ENCODE data around the gene PEX5L. TPM values are rescaled to one million over a fixed set of nuclear protein-coding genes. Genes with fewer than 3 reads are reported as not detected.

The PEX5L gene
- total RNA-seq, 2 donors from 2014 or later, result 1.1 to 4.1 TPM

DNA sequence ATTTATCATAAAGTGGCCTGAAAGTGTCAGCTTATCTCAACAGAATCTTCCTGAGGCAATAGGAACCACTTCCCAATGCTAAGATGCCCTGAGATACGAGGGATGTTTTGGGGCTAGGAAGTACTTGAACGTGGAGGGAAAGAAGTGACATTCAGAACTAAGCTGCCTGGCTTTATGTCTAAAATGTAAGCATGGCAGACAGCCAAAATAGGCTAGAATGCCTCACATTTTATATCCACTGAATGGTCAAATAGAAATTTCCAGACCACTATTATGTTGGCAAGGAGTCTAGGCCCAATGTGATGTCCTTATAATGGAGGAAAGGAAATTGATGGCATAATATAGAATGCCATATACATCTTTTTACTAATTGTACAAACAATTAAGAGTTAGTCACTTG lies 154.9 kb downstream of the PEX5L start:
- Histone ChIP-seq H3K27ac (no peak overlapping the region), H3K4me3 (no peak overlapping the region), H3K4me1 (replicated peaks) (no peaks in the 10 kb centered on the region), H3K36me3 (no peaks in the 10 kb centered on the region), H3K27me3 (replicated peaks; ENCODE audit: insufficient read depth) (no peaks in the 10 kb centered on the region), H3K9me3 (no peaks in the 10 kb centered on the region)
- DNase-seq (ENCODE audit: low spot score), result no peak
- WGBS, result 37% methylated on average over 2 of the region's 2 CpGs
- TF ChIP-seq POLR2A (IDR thresholded peaks at IDR 0.05), result no peak
- TF ChIP-seq, protein P1, sequence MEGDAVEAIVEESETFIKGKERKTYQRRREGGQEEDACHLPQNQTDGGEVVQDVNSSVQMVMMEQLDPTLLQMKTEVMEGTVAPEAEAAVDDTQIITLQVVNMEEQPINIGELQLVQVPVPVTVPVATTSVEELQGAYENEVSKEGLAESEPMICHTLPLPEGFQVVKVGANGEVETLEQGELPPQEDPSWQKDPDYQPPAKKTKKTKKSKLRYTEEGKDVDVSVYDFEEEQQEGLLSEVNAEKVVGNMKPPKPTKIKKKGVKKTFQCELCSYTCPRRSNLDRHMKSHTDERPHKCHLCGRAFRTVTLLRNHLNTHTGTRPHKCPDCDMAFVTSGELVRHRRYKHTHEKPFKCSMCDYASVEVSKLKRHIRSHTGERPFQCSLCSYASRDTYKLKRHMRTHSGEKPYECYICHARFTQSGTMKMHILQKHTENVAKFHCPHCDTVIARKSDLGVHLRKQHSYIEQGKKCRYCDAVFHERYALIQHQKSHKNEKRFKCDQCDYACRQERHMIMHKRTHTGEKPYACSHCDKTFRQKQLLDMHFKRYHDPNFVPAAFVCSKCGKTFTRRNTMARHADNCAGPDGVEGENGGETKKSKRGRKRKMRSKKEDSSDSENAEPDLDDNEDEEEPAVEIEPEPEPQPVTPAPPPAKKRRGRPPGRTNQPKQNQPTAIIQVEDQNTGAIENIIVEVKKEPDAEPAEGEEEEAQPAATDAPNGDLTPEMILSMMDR (IDR thresholded peaks at IDR 0.05), result no peak
- no peak for TF ChIP-seq POLR2AphosphoS5 (IDR thresholded peaks at IDR 0.05)
- intact Hi-C loops (cut with DNase I), result no loop called here

DNA sequence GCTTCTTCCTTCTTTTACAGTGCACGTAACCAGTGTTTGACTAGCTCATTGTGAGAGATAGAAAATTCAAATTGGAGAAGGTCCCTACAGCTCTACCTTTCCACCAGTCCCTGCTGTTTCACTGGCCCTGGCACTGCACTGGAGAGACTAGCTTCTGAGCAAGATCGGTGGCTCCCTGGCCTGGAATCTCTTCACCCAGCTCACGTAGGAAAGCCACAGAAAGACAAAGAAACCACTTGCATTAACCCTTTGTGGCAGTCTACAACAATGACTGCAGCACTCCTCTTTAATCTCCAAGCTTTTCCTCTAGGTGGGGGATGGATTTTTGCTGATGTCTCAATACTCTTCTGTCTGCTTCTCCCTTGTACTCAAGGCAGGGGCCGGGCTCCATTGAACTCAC lies 155.9 kb downstream of the PEX5L start:
- TF ChIP-seq POLR2A (IDR thresholded peaks at IDR 0.05) (no peak), POLR2AphosphoS5 (IDR thresholded peaks at IDR 0.05) (no peak)
- TF ChIP-seq, protein P1 (IDR thresholded peaks at IDR 0.05), result no peak
- 57% methylated on average over 4 of the region's 4 CpGs for WGBS
- no peaks in the 10 kb centered on the region for H3K36me3 ChIP-seq
- no peaks in the 10 kb centered on the region for H3K27me3 ChIP-seq (replicated peaks; ENCODE audit: insufficient read depth)
- no peaks in the 10 kb centered on the region for H3K9me3 ChIP-seq
- H3K4me1 ChIP-seq (replicated peaks), result no peaks in the 10 kb centered on the region
- no peak overlapping the region for H3K4me3 ChIP-seq
- DNase-seq (ENCODE audit: low spot score), result no peak
- intact Hi-C loops (cut with DNase I), result no loop called here
- no peak overlapping the region for H3K27ac ChIP-seq

DNA sequence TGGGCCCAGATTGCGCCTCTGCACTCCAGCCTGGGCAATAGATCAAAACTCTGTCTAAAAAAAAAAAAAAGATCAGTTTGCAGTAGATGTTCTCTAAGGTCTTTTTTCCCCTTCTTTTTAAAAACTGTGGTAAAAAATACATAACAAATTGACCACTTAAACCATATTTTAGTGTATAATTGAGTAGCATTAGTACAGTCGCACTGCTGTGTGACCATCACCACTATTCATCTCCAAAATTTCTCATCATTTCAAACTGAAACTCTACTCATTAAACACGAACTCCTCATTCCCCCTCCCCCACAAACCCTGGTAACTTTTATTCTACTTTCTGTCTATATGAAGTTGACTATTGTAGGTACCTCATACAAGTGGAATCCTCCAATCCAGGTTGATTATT lies 160.3 kb downstream of the PEX5L start:
- H3K27ac ChIP-seq, result no peak overlapping the region
- H3K4me1 ChIP-seq (replicated peaks), result no peaks in the 10 kb centered on the region
- no peaks in the 10 kb centered on the region for H3K9me3 ChIP-seq
- intact Hi-C loops (cut with DNase I), result no loop called here
- TF ChIP-seq, protein P1 (IDR thresholded peaks at IDR 0.05), result no peak
- TF ChIP-seq POLR2A (IDR thresholded peaks at IDR 0.05) (no peak), POLR2AphosphoS5 (IDR thresholded peaks at IDR 0.05) (no peak)
- no peak overlapping the region for H3K4me3 ChIP-seq
- no peaks in the 10 kb centered on the region for H3K36me3 ChIP-seq
- H3K27me3 ChIP-seq (replicated peaks; ENCODE audit: insufficient read depth), result no peaks in the 10 kb centered on the region
- 92% methylated on average over 3 of the region's 3 CpGs for WGBS
- no peak for DNase-seq (ENCODE audit: low spot score)

DNA sequence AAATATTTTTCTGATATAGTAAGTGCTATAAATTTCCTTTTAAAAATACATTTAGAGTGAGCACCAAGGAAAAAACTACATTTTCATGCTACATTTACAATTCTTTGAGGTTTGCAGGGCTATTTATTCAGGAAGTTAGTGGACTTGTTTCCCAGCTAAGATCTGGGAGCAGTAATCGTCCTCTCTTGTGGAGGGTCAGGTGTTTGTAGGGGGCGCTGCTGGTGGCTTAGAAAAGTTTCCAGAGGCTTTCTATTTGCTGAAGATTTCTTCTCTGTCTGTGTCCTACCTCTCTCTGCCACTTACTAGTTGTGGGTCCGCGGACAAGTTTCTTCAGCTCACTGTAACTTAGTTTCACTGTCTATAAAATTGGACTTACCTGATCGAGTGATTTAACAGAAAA lies 163.9 kb downstream of the PEX5L start:
- Histone ChIP-seq H3K4me3 (no peak overlapping the region), H3K9me3 (no peaks in the 10 kb centered on the region), H3K27ac (no peak overlapping the region), H3K27me3 (replicated peaks; ENCODE audit: insufficient read depth) (no peaks in the 10 kb centered on the region), H3K36me3 (no peaks in the 10 kb centered on the region), H3K4me1 (replicated peaks) (no peaks in the 10 kb centered on the region)
- WGBS, result 47% methylated on average over 5 of the region's 5 CpGs
- TF ChIP-seq, protein P1 (IDR thresholded peaks at IDR 0.05), result no peak
- TF ChIP-seq POLR2A (IDR thresholded peaks at IDR 0.05), result no peak
- TF ChIP-seq POLR2AphosphoS5 (IDR thresholded peaks at IDR 0.05), result no peak
- DNase-seq (ENCODE audit: low spot score), result no peak
- intact Hi-C loops (cut with DNase I), result no loop called here

DNA sequence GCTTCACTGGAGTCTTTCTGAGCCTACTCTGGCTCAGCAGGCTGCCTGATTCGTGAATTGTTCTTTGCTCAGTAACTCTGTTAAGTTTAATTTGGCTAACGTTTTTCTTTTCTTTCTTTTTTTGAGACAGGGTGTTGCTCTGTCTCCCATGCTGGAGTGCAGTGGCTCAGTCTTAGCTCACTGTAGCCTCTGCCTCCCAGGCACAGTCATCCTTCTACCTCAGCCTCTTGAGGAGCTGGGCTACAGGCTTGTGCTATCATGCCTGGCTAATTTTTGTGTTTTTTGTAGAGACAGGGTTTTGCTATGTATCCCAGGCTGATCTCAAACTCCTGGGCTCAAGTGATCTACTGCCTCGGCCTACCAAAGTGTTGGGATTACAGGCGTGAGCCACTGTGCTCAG lies 165.0 kb downstream of the PEX5L start:
- no peaks in the 10 kb centered on the region for H3K9me3 ChIP-seq
- no peaks in the 10 kb centered on the region for H3K27me3 ChIP-seq (replicated peaks; ENCODE audit: insufficient read depth)
- no peak overlapping the region for H3K27ac ChIP-seq
- WGBS, result 69% methylated on average over 4 of the region's 4 CpGs
- no peaks in the 10 kb centered on the region for H3K36me3 ChIP-seq
- TF ChIP-seq POLR2A (IDR thresholded peaks at IDR 0.05) (no peak), POLR2AphosphoS5 (IDR thresholded peaks at IDR 0.05) (no peak)
- TF ChIP-seq, protein P1 (IDR thresholded peaks at IDR 0.05), result no peak
- no peaks in the 10 kb centered on the region for H3K4me1 ChIP-seq (replicated peaks)
- no peak overlapping the region for H3K4me3 ChIP-seq
- no peak for DNase-seq (ENCODE audit: low spot score)
- intact Hi-C loops (cut with DNase I), result no loop called here

Measured in prostate gland (tissue), 2 donors.